Smooth muscle cell (in vitro differentiated cells): ENCODE results near the gene CEP97. TPM values are rescaled to one million over a fixed set of nuclear protein-coding genes. Genes with fewer than 3 reads are reported as not detected.
"Not testable (repeated sequence)": the region's sequence is repeated elsewhere in the genome, so short reads cannot be mapped to it uniquely, and the experiment has no call there.

Source experiments
- DNase-seq: peaks from one replicate; lab custom pipeline; 2025; ENCODE audit not compliant: unreplicated experiment; lab: John Stamatoyannopoulos, UW
- H2AFZ ChIP-seq: fragments of 200-600 bp; sonication (generic); 2 replicates; pipeline ENCODE4 v1.6.0; 2016; ENCODE audit warnings: antibody characterized with exemption, low read depth, mild to moderate bottlenecking
- H3F3A ChIP-seq: fragments of 200-600 bp; sonication (generic); 2 replicates; pipeline ENCODE4 v1.6.0; 2017; ENCODE audit warnings: antibody characterized with exemption, low read depth
- H3K27ac ChIP-seq: fragments of 200-600 bp; sonication (generic); 2 replicates; pipeline ENCODE4 v1.5.1; 2016; ENCODE audit warnings: low read depth, mild to moderate bottlenecking
- H3K27me3 ChIP-seq: fragments of 200-600 bp; sonication (generic); 2 replicates; pipeline ENCODE4 v1.6.1; 2016; ENCODE audit warnings: low read depth, mild to moderate bottlenecking
- H3K36me3 ChIP-seq: fragments of 200-600 bp; sonication (generic); 2 replicates; pipeline ENCODE4 v1.5.1; 2016; ENCODE audit warnings: low read depth
- H3K4me1 ChIP-seq: fragments of 200-600 bp; sonication (generic); 2 replicates; pipeline ENCODE4 v1.5.1; 2016; ENCODE audit warnings: low read depth
- H3K4me2 ChIP-seq: fragments of 200-600 bp; sonication (generic); 2 replicates; pipeline ENCODE4 v1.6.0; 2016; ENCODE audit warnings: mild to moderate bottlenecking
- H3K4me3 ChIP-seq: fragments of 200-600 bp; sonication (generic); 2 replicates; pipeline ENCODE4 v1.5.1; 2016; ENCODE audit warnings: mild to moderate bottlenecking
- H3K79me2 ChIP-seq: fragments of 200-600 bp; sonication (generic); 2 replicates; pipeline ENCODE4 v1.6.0; 2016; ENCODE audit warnings: low read depth, mild to moderate bottlenecking
- H3K9ac ChIP-seq: fragments of 200-600 bp; sonication (generic); 2 replicates; pipeline ENCODE4 v1.6.0; 2016; ENCODE audit warnings: low read depth
- H3K9me3 ChIP-seq: fragments of 200-600 bp; sonication (generic); replicated peaks from 2 replicates; pipeline ENCODE4 v1.5.1; 2016; ENCODE audit warnings: low read depth
- H4K20me1 ChIP-seq: fragments of 200-600 bp; sonication (generic); 2 replicates; pipeline ENCODE4 v1.6.0; 2016; ENCODE audit warnings: low read depth
- WGBS: methylation state at CpG from one replicate; pipeline ENCODE4 v1.1.7; 2016; ENCODE audit warnings: low lambda C conversion rate; 5-methylcytosine and 5-hydroxymethylcytosine counted together
- polyA plus RNA-seq: library from polyadenylated mRNA; unstranded; fragments of >200 nt; fragmentation: Nextera tagmentation; extraction: Ambion mirVana; gene quantifications from 2 replicates; pipeline ENCODE4 v1.2.1, GENCODE V29; 2016
- total RNA-seq: library from RNA; depleted of rRNA; stranded (reverse); fragments of >200 nt; gene quantifications from 2 replicates; pipeline ENCODE4 v1.2.3, GENCODE V29; 2014
- TF ChIP-seq, protein P1 (sequence below): fragments of 200-600 bp; sonication (generic); IDR thresholded peaks from 2 replicates; pipeline ENCODE4 v1.5.1; 2017; ENCODE audit warnings: borderline replicate concordance, mild to moderate bottlenecking, antibody characterized with exemption; ENCODE audit not compliant: insufficient read depth, poor library complexity, severe bottlenecking

CEP97 gene
- total and polyA plus RNA-seq, 2 experiments from 2014 or later = 4.3 to 20.8 TPM

DNA sequence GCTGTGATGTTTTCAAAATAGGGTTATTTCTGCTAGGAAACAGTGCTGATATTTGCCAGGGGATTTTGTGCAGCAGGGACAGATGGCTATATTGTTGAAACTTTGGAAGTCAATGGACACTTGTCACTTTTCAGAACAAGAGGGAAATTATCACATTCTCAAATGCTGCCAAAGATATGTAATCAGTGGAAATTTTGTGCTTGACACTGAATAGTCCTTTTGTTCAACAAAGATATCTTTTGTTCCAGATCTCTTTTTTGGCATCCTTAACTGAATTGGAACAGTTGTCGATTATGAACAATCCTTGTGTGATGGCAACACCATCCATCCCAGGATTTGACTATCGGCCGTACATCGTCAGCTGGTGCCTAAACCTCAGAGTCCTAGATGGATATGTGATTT, 7.8 kb downstream of the CEP97 start:
- Histone ChIP-seq H3K4me3 (no peak overlapping the region), H3K27me3 (no peaks in the 10 kb centered on the region), H3F3A (no peaks in the 10 kb centered on the region), H3K79me2 (no peaks in the 10 kb centered on the region), H3K9ac (no peak overlapping the region), H3K36me3 (peaks cover 36% of the 10 kb centered on the region), H3K4me2 (no peak overlapping the region), H4K20me1 (no peaks in the 10 kb centered on the region), H3K9me3 (peaks cover 2% of the 10 kb centered on the region), H2AFZ (no peak overlapping the region), H3K4me1 (no peaks in the 10 kb centered on the region), H3K27ac (no peak overlapping the region)
- 94% methylated on average over 4 of the region's 4 CpGs for WGBS
- no peak for DNase-seq
- TF ChIP-seq, protein P1, sequence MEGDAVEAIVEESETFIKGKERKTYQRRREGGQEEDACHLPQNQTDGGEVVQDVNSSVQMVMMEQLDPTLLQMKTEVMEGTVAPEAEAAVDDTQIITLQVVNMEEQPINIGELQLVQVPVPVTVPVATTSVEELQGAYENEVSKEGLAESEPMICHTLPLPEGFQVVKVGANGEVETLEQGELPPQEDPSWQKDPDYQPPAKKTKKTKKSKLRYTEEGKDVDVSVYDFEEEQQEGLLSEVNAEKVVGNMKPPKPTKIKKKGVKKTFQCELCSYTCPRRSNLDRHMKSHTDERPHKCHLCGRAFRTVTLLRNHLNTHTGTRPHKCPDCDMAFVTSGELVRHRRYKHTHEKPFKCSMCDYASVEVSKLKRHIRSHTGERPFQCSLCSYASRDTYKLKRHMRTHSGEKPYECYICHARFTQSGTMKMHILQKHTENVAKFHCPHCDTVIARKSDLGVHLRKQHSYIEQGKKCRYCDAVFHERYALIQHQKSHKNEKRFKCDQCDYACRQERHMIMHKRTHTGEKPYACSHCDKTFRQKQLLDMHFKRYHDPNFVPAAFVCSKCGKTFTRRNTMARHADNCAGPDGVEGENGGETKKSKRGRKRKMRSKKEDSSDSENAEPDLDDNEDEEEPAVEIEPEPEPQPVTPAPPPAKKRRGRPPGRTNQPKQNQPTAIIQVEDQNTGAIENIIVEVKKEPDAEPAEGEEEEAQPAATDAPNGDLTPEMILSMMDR = no peak

DNA sequence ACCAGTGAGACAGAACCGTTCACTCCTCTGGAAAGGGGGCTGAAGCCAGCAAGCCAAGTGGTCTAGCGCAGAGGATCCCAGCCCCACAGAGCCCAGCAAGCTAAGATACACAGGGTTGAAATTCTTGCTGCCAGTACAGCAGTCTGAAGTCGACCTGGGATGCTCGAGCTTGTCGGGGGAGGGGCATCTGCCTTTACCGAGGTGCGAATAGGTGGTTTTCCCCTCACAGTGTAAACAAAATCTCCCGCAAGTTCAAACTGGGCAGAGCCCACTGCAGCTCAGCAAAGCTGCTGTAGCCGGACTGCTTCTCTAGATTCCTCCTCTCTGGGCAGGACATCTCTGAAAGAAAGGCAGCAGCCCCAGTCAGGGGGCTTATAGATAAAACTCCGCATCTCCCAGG, 11.4 kb downstream of the CEP97 start:
- peaks cover 36% of the 10 kb centered on the region for H3K36me3 ChIP-seq
- no peaks in the 10 kb centered on the region for H4K20me1 ChIP-seq
- H3F3A ChIP-seq = no peaks in the 10 kb centered on the region
- DNase-seq = no peak
- no peaks in the 10 kb centered on the region for H3K27me3 ChIP-seq
- H3K4me3 ChIP-seq = no peak overlapping the region
- no peaks in the 10 kb centered on the region for H3K4me1 ChIP-seq
- no peak overlapping the region for H3K27ac ChIP-seq
- no peak overlapping the region for H2AFZ ChIP-seq
- TF ChIP-seq, protein P1 = no peak
- H3K9ac ChIP-seq = no peak overlapping the region
- no peak overlapping the region for H3K4me2 ChIP-seq
- WGBS = 94% methylated on average over 10 of the region's 10 CpGs
- H3K79me2 ChIP-seq = no peaks in the 10 kb centered on the region
- peaks cover 2% of the 10 kb centered on the region for H3K9me3 ChIP-seq

DNA sequence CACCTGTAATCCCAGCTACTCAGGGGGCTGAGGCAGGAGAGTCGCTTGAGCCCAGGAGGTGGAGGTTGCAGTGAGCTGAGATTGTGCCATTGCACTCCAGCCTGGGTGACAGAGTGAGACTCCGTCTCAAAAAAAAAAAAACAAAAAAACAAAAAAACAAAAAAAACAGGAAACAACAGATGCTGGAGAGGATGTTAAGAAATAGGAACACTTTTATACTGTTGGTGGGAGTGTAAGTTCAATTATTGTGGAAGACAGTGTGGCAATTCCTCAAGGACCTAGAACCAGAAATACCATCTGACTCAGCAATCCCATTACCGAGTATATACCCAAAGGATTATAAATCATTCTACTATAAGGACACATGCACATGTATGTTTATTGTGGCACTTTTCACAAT, 17.5 kb downstream of the CEP97 start:
- not testable (repeated sequence) for H3K9ac ChIP-seq, H3K4me2 ChIP-seq, H3K27me3 ChIP-seq, H3K79me2 ChIP-seq, H3K4me1 ChIP-seq, H3F3A ChIP-seq, H4K20me1 ChIP-seq, H3K36me3 ChIP-seq, DNase-seq, H3K4me3 ChIP-seq, H3K9me3 ChIP-seq, H3K27ac ChIP-seq, H2AFZ ChIP-seq
- WGBS = 93% methylated on average over 3 of the region's 3 CpGs

DNA sequence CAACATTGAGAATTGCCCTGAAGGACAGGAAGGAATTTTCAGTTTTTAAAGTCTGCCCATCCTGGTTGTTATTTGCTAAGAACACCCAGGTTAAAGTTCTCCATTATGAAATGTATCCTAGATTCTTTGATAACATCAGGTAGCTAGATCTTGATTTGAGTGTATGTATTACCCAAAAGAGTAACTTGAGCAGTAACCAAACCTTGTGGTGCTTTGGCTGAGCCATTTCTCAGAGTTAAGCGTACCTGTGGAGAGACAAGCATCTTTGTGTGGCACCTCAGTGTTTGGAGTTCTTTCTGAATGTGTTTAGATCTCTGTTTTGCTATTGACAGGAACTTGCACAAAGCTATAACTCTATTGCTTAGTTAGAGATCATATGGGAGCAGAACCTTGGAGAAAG, 20.4 kb downstream of the CEP97 start:
- Histone ChIP-seq H3K4me1 (no peaks in the 10 kb centered on the region), H3K4me3 (no peak overlapping the region), H3F3A (no peaks in the 10 kb centered on the region), H3K9me3 (no peaks in the 10 kb centered on the region), H4K20me1 (no peaks in the 10 kb centered on the region), H3K9ac (no peak overlapping the region), H2AFZ (no peak overlapping the region), H3K36me3 (no peaks in the 10 kb centered on the region), H3K27me3 (no peaks in the 10 kb centered on the region), H3K27ac (no peak overlapping the region), H3K4me2 (no peak overlapping the region), H3K79me2 (no peaks in the 10 kb centered on the region)
- WGBS = 96% methylated on average over 1 of the region's 1 CpG
- TF ChIP-seq, protein P1 = no peak
- no peak for DNase-seq

DNA sequence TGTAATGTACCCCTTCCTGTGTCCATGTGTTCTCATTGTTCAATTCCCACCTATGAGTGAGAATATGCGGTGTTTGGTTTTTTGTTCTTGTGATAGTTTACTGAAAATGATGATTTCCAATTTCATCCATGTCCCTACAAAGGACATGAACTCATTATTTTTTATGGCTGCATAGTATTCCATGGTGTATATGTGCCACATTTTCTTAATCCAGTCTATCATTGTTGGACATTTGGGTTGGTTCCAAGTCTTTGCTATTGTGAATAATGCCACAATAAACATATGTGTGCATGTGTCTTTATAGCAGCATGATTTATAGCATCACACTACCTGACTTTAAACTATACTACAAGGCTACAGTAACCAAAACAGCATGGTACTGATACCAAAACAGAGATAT, 21.5 kb downstream of the CEP97 start:
- H3K27me3 ChIP-seq, H4K20me1 ChIP-seq: not testable (repeated sequence)
- WGBS = 100% methylated on average over 1 of the region's 1 CpG

DNA sequence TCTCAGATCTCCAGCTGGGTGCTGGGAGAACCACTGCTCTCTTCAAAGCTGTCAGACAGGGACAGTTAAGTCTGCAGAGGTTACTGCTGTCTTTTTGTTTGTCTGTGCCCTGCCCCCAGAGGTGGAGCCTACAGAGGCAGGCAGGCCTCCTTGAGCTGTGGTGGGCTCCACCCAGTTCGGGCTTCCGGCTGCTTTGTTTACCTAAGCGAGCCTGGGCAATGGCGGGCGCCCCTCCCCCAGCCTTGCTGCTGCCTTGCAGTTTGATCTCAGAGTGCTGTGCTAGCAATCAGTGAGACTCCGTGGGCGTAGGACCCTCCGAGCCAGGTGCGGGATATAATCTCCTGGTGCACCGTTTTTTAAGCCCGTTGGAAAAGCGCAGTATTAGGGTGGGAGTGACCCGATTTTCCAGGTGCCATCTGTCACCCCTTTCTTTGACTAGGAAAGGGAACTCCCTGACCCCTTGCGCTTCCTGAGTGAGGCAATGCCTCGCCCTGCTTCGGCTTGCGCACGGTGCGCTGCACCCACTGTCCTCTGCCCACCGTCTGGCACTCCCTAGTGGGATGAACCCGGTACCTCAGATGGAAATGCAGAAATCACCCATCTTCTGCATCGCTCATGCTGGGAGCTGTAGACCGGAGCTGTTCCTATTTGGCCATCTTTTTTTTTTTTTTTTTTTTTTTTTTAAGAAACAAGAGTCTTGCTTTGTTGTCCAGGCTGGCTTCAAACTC, 29.1 kb downstream of the CEP97 start:
- not testable (repeated sequence) for H3K4me1 ChIP-seq, H3K9ac ChIP-seq, H3K27me3 ChIP-seq, H3K4me3 ChIP-seq, H3F3A ChIP-seq, H3K27ac ChIP-seq, H2AFZ ChIP-seq, H4K20me1 ChIP-seq, DNase-seq, H3K79me2 ChIP-seq, H3K9me3 ChIP-seq, H3K4me2 ChIP-seq
- 95% methylated on average over 22 of the region's 23 CpGs for WGBS
- peaks cover 13% of the 10 kb centered on the region for H3K36me3 ChIP-seq

More for the DNA sequence above, 21.5 kb downstream of the CEP97 start:
- not testable (repeated sequence) for H3K4me3 ChIP-seq, H3K36me3 ChIP-seq, H3K4me2 ChIP-seq, H3F3A ChIP-seq, H3K9ac ChIP-seq, H3K9me3 ChIP-seq, H3K27ac ChIP-seq, DNase-seq, H2AFZ ChIP-seq, H3K79me2 ChIP-seq, H3K4me1 ChIP-seq
